Colonic mucosa (tissue), 4 donors: ENCODE measurements around the gene CIAO1. TPM values are rescaled to one million over a fixed set of nuclear protein-coding genes. Genes with fewer than 3 reads are reported as not detected.

Source experiments
- DNase-seq: peaks from one replicate; pipeline ENCODE4 v3.0.0-alpha.2; 2020
- H3K27ac ChIP-seq: fragments of 200-600 bp; one replicate; pipeline ENCODE4 v1.8.0; 2021
- H3K27me3 ChIP-seq: fragments of 200-600 bp; one replicate; pipeline ENCODE4 v1.8.0; 2021
- H3K36me3 ChIP-seq: fragments of 200-600 bp; one replicate; pipeline ENCODE4 v1.8.0; 2021
- H3K4me1 ChIP-seq: fragments of 200-600 bp; one replicate; pipeline ENCODE4 v1.8.0; 2021; ENCODE audit warnings: mild to moderate bottlenecking
- H3K4me3 ChIP-seq: fragments of 200-600 bp; one replicate; pipeline ENCODE4 v1.8.0; 2021
- H3K9ac ChIP-seq, 2 donors: one replicate each; pipeline ENCODE4 v1.7.0; 2013; ENCODE audit warnings: control low read depth in 2 of 2, low read depth in 2 of 2, low read length in 2 of 2
- H3K9me3 ChIP-seq: fragments of 200-600 bp; one replicate; pipeline ENCODE4 v1.8.0; 2021
- CTCF ChIP-seq: fragments of 200-600 bp; IDR thresholded peaks from one replicate; pipeline ENCODE4 v1.8.0; 2022; ENCODE audit warnings: antibody characterized with exemption, mild to moderate bottlenecking
- intact Hi-C: fragments of 100-400 bp; cut with DNase I; formaldehyde crosslinking; loops from one replicate; pipeline ENCODE4 v1.14.1; 2022
- total RNA-seq, 2 donors: library from RNA; stranded (reverse); fragmentation: NEBNext Ultra II Directional in 1 of 2; extraction: Animal tissue kit (Norgen Biotek cat#: 25700) in 1 of 2; gene quantifications; one replicate each; pipeline ENCODE4 v1.2.1, GENCODE V29; 2021
- donor health status: healthy.
- donor health status: DM: no; HTN: no; CAD: no.
- donor health status: DM: no; HTN: no; CAD: no.

CIAO1 gene
- total RNA-seq, 2 donors from 2014 or later: 56.0 to 75.5 TPM

- DNase-seq: peak; percentile 34
- Histone ChIP-seq H3K27me3 (no peaks in the 10 kb centered on the region), H3K9ac (peak overlapping the region in 1 of 2 donors; percentile 88), H3K9me3 (no peaks in the 10 kb centered on the region), H3K36me3 (peaks cover 10% of the 10 kb centered on the region), H3K4me1 (peaks cover 24% of the 10 kb centered on the region), H3K27ac (no peak overlapping the region), H3K4me3 (peak overlapping the region; percentile 93)
- peak; percentile 30 for TF ChIP-seq CTCF
- intact Hi-C loops: loop anchor here (5.0 to 10.0 kb wide), 2 partner anchors 35 to 253 kb away; no protein-coding TSS in a partner anchor
These were observed 1.3 kb downstream of the CIAO1 start for GRCh38 chr2:96267159-96267971.

DNA sequence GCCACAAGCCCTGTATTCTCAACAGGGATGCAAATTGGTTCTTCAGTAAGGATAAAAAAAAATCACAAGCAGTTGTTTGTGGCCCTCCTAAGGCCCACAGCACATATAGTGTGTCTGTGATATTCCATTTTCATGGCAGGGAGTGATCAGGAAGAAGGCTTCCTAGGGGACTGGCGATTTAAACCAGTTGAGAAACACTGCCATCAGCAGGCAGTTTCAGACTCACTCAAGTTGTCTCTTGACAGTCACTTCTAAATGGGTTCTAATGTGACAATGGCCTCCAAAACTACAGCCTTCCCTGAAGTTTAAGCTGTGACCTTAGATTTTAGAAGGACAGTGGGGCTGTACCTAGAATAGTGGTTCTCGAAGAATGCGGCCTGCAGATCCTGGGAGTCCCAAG, 6.0 kb downstream of the CIAO1 start:
- H3K36me3 ChIP-seq: peaks cover 23% of the 10 kb centered on the region
- intact Hi-C loops: no loop called here
- DNase-seq: no peak

DNA sequence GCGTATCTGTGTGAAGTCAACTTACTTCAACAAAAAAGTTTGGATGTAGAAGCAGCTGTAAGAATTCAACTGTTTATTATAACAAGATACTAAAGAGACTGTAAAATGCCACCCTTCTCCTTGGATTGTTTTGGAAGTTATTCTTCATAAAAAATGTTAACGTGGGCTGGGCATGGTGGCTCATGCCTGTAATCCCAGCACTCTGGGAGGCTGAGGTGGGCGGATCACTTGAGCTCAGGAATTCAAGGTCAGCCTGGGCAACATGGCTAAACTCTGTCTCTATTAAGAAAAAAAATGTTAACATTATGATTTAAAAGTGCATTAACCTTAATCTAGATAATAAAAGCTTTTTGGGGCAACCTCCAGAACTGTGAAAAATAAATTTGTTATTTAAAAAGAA, 7.7 kb downstream of the CIAO1 start:
- H3K27ac ChIP-seq: no peak overlapping the region

More for the DNA sequence above, 6.0 kb downstream of the CIAO1 start:
- Histone ChIP-seq H3K27me3 (no peaks in the 10 kb centered on the region), H3K4me3 (no peak overlapping the region), H3K4me1 (peaks cover 5% of the 10 kb centered on the region), H3K9ac (no peak overlapping the region), H3K27ac (no peak overlapping the region), H3K9me3 (no peaks in the 10 kb centered on the region)
- peak; percentile 9 for TF ChIP-seq CTCF

GRCh38 chr2:96274355-96275056, 8.5 kb downstream of the CIAO1 start:
- Histone ChIP-seq H3K9ac (no peak overlapping the region), H3K9me3 (no peaks in the 10 kb centered on the region), H3K36me3 (peaks cover 22% of the 10 kb centered on the region), H3K27me3 (no peaks in the 10 kb centered on the region), H3K4me3 (no peak overlapping the region), H3K27ac (no peak overlapping the region), H3K4me1 (no peaks in the 10 kb centered on the region)
- intact Hi-C loops: no loop called here
- no peak for TF ChIP-seq CTCF
- DNase-seq: no peak

More for the DNA sequence above, 7.7 kb downstream of the CIAO1 start:
- no peaks in the 10 kb centered on the region for H3K4me1 ChIP-seq
- intact Hi-C loops: no loop called here
- H3K9me3 ChIP-seq: no peaks in the 10 kb centered on the region
- no peak for TF ChIP-seq CTCF
- no peak for DNase-seq
- no peak overlapping the region for H3K9ac ChIP-seq
- H3K27me3 ChIP-seq: no peaks in the 10 kb centered on the region
- peaks cover 24% of the 10 kb centered on the region for H3K36me3 ChIP-seq
- no peak overlapping the region for H3K4me3 ChIP-seq

- no peak for DNase-seq
- H3K4me1 ChIP-seq: no peaks in the 10 kb centered on the region
- no peak for TF ChIP-seq CTCF
- intact Hi-C loops: no loop called here
- no peak overlapping the region for H3K27ac ChIP-seq
- H3K27me3 ChIP-seq: no peaks in the 10 kb centered on the region
- H3K36me3 ChIP-seq: peaks cover 25% of the 10 kb centered on the region
- no peak overlapping the region for H3K9ac ChIP-seq
- H3K9me3 ChIP-seq: no peaks in the 10 kb centered on the region
- H3K4me3 ChIP-seq: no peak overlapping the region
These were observed 10.9 kb downstream of the CIAO1 start for GRCh38 chr2:96276787-96277499.
